ENCODE data around the gene COL1A1. TPM values are rescaled to one million over a fixed set of nuclear protein-coding genes. Genes with fewer than 3 reads are reported as not detected.

COL1A1 gene
- polyA plus RNA-seq, 1 donor (not counting 4 experiments of a cell fraction or from before 2014, with no cell fraction given): 0.55 TPM

- Histone ChIP-seq H3K79me2 (ENCODE audit: control insufficient read depth, insufficient read depth, low read length) (no peaks in the 10 kb centered on the region), H3K27ac (ENCODE audit: control insufficient read depth, insufficient read depth, low read length) (no peak overlapping the region), H3K36me3 (ENCODE audit: control insufficient read depth in 2 of 2, extremely low read depth in 1 of 2, insufficient read depth in 2 of 2, low read length in 2 of 2) (no peaks in the 10 kb centered on the region), H3K9ac (ENCODE audit: control insufficient read depth, extremely low read depth, insufficient read depth, low read length) (no peak overlapping the region), H3K4me3 (ENCODE audit: control insufficient read depth in 2 of 3, extremely low read depth in 1 of 3, insufficient read depth in 2 of 3, low read depth in 1 of 3, low read length in 3 of 3) (no peak overlapping the region), H3K4me2 (ENCODE audit: control insufficient read depth, extremely low read depth, insufficient read depth, low read depth, low read length) (no peak overlapping the region), H3K4me1 (ENCODE audit: control insufficient read depth, extremely low read depth, insufficient read depth, low read length) (peaks cover 9% of the 10 kb centered on the region), H2AFZ (ENCODE audit: control insufficient read depth, low read length) (no peak overlapping the region), H4K20me1 (ENCODE audit: control insufficient read depth, extremely low read depth, insufficient read depth, low read length) (no peaks in the 10 kb centered on the region), H3K9me3 (ENCODE audit: control insufficient read depth, low read depth, low read length) (no peaks in the 10 kb centered on the region), H3K27me3 (ENCODE audit: control insufficient read depth, extremely low read depth, insufficient read depth, low read length) (no peaks in the 10 kb centered on the region), H3K9me1 (ENCODE audit: control insufficient read depth, extremely low read depth, insufficient read depth, low read length) (no peaks in the 10 kb centered on the region)
- DNase-seq (ENCODE audit: low read depth, low spot score): no peak
- dilution Hi-C loops (cut with MboI; ENCODE audit: extremely low pct_ligation_motif_present, low sequenced_read_pairs): no loop called here
- FAIRE-seq: no peak
- no peak for TF ChIP-seq EZH2 (IDR thresholded peaks at IDR 0.05; ENCODE audit: low read length)
- TF ChIP-seq, protein P1, sequence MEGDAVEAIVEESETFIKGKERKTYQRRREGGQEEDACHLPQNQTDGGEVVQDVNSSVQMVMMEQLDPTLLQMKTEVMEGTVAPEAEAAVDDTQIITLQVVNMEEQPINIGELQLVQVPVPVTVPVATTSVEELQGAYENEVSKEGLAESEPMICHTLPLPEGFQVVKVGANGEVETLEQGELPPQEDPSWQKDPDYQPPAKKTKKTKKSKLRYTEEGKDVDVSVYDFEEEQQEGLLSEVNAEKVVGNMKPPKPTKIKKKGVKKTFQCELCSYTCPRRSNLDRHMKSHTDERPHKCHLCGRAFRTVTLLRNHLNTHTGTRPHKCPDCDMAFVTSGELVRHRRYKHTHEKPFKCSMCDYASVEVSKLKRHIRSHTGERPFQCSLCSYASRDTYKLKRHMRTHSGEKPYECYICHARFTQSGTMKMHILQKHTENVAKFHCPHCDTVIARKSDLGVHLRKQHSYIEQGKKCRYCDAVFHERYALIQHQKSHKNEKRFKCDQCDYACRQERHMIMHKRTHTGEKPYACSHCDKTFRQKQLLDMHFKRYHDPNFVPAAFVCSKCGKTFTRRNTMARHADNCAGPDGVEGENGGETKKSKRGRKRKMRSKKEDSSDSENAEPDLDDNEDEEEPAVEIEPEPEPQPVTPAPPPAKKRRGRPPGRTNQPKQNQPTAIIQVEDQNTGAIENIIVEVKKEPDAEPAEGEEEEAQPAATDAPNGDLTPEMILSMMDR (optimal IDR thresholded peaks at IDR 0.05 in 1 of 3, IDR thresholded peaks at IDR 0.05 in 1 of 3, conservative IDR thresholded peaks at IDR 0.05 in 1 of 3; ENCODE audit: extremely low read depth in 1 of 3, insufficient read depth in 2 of 3, low read length in 3 of 3): no peak
Observed at GRCh38 chr17:50162466-50163254, 38.8 kb downstream of the COL1A1 start.

GRCh38 chr17:50161911-50162288 lies 39.5 kb downstream of the COL1A1 start:
- Histone ChIP-seq H3K79me2 (ENCODE audit: control insufficient read depth, insufficient read depth, low read length) (no peaks in the 10 kb centered on the region), H3K9me3 (ENCODE audit: control insufficient read depth, low read depth, low read length) (no peaks in the 10 kb centered on the region), H3K27me3 (ENCODE audit: control insufficient read depth, extremely low read depth, insufficient read depth, low read length) (no peaks in the 10 kb centered on the region), H3K27ac (ENCODE audit: control insufficient read depth, insufficient read depth, low read length) (no peak overlapping the region), H3K4me1 (ENCODE audit: control insufficient read depth, extremely low read depth, insufficient read depth, low read length) (peaks cover 9% of the 10 kb centered on the region), H3K4me3 (ENCODE audit: control insufficient read depth in 2 of 3, extremely low read depth in 1 of 3, insufficient read depth in 2 of 3, low read depth in 1 of 3, low read length in 3 of 3) (peak overlapping the region in 2 of 3 experiments; percentile 73 to 87), H4K20me1 (ENCODE audit: control insufficient read depth, extremely low read depth, insufficient read depth, low read length) (no peaks in the 10 kb centered on the region), H3K9me1 (ENCODE audit: control insufficient read depth, extremely low read depth, insufficient read depth, low read length) (no peaks in the 10 kb centered on the region), H3K9ac (ENCODE audit: control insufficient read depth, extremely low read depth, insufficient read depth, low read length) (no peak overlapping the region), H3K36me3 (ENCODE audit: control insufficient read depth in 2 of 2, extremely low read depth in 1 of 2, insufficient read depth in 2 of 2, low read length in 2 of 2) (no peaks in the 10 kb centered on the region), H3K4me2 (ENCODE audit: control insufficient read depth, extremely low read depth, insufficient read depth, low read depth, low read length) (peak overlapping the region; percentile 100), H2AFZ (ENCODE audit: control insufficient read depth, low read length) (peak overlapping the region; percentile 59)
- no peak for TF ChIP-seq EZH2 (IDR thresholded peaks at IDR 0.05; ENCODE audit: low read length)
- TF ChIP-seq, protein P1 (optimal IDR thresholded peaks at IDR 0.05 in 1 of 3, IDR thresholded peaks at IDR 0.05 in 1 of 3, conservative IDR thresholded peaks at IDR 0.05 in 1 of 3; ENCODE audit: extremely low read depth in 1 of 3, insufficient read depth in 2 of 3, low read length in 3 of 3): no peak
- FAIRE-seq (no peak), DNase-seq (ENCODE audit: low read depth, low spot score) (no peak)
- dilution Hi-C loops (cut with MboI; ENCODE audit: extremely low pct_ligation_motif_present, low sequenced_read_pairs): no loop called here

Data from keratinocyte (primary cell).